ENCODE data around the gene MCM9.

Gene MCM9

DNA sequence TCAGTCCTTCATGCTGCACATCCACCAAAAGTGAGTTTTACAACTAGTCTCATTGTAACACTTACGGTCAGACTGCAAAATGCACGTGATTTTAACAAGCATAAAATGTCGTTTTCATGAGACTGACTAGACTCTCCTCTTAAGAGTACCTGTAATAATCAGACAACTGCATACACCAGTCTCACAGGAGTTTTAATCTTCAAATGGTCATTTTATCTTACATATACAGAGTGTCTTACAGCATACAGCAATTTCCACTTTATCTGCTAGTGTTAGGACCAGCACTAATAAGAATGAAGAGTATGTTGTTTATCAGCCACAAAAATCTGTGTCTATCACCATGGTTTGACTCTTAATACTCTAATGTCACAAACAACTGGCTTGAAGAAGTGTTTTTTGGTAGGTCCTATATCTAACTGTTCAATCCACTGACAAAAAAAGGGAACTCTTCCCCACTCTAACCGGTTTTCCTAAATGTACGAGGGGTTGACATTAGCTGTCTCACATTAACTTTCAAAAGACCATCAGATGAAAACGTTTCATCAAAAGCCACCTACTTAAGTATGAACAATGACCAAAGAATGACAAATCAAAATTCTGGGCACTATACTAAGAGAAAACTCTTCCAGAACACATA, 42.5 kb downstream of the MCM9 start:
- DNase-seq (ENCODE audit: low read depth) = no peak
- TF ChIP-seq, protein P1, sequence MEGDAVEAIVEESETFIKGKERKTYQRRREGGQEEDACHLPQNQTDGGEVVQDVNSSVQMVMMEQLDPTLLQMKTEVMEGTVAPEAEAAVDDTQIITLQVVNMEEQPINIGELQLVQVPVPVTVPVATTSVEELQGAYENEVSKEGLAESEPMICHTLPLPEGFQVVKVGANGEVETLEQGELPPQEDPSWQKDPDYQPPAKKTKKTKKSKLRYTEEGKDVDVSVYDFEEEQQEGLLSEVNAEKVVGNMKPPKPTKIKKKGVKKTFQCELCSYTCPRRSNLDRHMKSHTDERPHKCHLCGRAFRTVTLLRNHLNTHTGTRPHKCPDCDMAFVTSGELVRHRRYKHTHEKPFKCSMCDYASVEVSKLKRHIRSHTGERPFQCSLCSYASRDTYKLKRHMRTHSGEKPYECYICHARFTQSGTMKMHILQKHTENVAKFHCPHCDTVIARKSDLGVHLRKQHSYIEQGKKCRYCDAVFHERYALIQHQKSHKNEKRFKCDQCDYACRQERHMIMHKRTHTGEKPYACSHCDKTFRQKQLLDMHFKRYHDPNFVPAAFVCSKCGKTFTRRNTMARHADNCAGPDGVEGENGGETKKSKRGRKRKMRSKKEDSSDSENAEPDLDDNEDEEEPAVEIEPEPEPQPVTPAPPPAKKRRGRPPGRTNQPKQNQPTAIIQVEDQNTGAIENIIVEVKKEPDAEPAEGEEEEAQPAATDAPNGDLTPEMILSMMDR (IDR thresholded peaks at IDR 0.05; ENCODE audit: insufficient read depth, low read depth, low read length, missing control alignments) = no peak
- H3K4me3 ChIP-seq (ENCODE audit: low read length) = peak overlapping the region; percentile 73

DNA sequence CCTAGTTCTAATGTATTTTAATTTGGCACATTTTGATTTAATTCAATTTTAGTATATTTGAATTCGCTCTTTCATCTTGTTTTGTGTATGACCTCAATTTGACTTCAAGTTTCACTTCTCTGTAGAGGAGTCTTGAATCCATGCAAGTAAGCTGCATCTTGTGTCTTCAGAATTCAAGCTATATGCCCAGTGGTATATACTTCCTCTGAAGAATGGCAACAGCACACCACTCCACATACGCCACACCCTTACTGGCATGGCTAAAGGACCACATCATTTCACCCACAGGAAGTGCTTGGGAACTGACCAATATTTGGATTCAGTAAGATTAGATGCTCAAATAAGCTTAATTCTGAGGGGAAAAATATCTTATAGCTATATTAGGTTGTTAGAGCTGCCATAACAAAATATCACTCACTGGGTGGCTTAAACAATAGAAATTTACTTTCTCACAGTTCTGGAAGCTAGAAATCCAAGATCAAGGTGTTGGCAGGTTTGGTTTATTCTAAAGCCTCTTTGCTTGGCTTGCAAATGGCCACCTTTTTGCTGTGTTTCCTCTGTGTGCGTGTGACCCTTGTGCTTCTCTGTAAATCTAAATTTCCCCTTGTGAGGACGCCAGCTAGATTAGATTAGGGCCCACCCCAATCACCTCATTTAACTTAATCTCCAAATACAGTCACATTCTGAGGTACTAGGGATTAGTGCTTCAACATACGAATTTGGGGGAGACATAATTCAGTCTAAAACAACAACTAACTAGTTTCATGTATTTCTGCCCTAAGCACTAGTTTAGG, 43.8 kb downstream of the MCM9 start:
- no peak for DNase-seq (ENCODE audit: low read depth)
- TF ChIP-seq, protein P1 (IDR thresholded peaks at IDR 0.05; ENCODE audit: insufficient read depth, low read depth, low read length, missing control alignments) = no peak
- no peak overlapping the region for H3K4me3 ChIP-seq (ENCODE audit: low read length)

DNA sequence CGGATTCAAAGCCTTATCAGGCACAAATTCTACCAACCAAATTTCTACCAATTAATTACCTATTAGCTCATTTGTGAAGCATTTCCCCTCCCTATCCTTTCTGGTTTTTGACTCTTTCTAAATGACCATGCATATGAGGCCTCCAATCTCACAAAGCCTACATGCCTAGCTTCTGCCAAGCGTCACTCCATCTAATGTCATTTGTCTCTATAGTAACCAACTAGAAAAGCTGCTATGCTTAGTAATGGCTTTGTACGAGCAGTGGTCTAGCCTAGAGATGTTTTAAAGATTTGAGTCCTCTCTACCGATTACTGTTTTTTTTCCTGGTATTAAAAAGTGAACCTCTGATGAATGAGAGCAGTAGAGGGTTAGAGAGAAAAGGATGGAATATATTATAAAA, 45.8 kb downstream of the MCM9 start:
- no peak for DNase-seq (ENCODE audit: low read depth)
- TF ChIP-seq, protein P1 (IDR thresholded peaks at IDR 0.05; ENCODE audit: insufficient read depth, low read depth, low read length, missing control alignments) = no peak
- no peak overlapping the region for H3K4me3 ChIP-seq (ENCODE audit: low read length)

DNA sequence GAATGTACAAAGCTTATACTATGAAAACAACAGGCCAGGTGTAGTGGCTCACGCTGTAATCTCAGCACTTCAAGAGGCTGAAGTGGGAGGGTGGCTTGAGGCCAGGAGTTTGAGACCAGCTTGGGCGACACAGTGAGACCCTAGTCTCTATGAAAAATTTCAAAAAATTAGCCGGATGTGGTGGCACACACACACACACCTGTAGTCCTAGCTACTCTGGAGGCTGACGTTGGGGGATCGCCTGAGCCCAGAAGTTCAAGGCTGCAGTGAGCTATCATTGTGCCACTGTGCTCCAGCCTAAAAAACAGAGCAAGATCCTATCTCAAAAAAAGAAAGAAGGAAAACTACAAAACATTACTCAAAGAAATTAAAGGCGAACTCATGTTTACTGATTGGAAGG, 48.3 kb downstream of the MCM9 start:
- no peak overlapping the region for H3K4me3 ChIP-seq (ENCODE audit: low read length)
- DNase-seq (ENCODE audit: low read depth) = no peak
- TF ChIP-seq, protein P1 (IDR thresholded peaks at IDR 0.05; ENCODE audit: insufficient read depth, low read depth, low read length, missing control alignments) = no peak

DNA sequence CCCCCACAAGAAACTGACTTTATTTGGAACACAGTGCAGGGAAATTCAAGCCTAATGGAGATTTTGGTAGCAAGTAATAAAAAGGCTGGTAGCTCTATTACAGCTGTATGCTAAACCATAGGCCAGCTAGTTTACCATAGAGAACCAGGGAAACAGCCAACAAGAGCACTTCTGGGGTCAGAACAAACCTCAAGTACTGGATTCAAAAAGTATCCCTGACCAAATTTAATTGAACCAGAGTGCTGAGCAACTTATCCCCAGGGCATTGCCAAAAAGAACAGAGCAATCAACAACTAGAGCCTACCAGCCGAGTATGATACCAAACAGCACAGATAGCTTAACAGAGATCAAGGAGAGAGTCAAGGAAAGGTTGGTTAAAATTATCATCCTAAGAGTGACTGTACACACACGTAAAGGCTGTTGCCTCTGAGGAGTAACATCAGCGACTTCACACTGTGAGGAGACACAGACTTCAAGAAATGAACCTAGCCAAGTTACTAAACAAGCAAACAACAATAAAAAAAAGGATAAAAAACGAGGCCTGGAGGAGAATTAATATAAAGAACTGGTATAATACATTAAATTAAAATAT, 52.5 kb downstream of the MCM9 start:
- TF ChIP-seq, protein P1 (IDR thresholded peaks at IDR 0.05; ENCODE audit: insufficient read depth, low read depth, low read length, missing control alignments) = no peak
- H3K4me3 ChIP-seq (ENCODE audit: low read length) = no peak overlapping the region
- DNase-seq (ENCODE audit: low read depth) = no peak

DNA sequence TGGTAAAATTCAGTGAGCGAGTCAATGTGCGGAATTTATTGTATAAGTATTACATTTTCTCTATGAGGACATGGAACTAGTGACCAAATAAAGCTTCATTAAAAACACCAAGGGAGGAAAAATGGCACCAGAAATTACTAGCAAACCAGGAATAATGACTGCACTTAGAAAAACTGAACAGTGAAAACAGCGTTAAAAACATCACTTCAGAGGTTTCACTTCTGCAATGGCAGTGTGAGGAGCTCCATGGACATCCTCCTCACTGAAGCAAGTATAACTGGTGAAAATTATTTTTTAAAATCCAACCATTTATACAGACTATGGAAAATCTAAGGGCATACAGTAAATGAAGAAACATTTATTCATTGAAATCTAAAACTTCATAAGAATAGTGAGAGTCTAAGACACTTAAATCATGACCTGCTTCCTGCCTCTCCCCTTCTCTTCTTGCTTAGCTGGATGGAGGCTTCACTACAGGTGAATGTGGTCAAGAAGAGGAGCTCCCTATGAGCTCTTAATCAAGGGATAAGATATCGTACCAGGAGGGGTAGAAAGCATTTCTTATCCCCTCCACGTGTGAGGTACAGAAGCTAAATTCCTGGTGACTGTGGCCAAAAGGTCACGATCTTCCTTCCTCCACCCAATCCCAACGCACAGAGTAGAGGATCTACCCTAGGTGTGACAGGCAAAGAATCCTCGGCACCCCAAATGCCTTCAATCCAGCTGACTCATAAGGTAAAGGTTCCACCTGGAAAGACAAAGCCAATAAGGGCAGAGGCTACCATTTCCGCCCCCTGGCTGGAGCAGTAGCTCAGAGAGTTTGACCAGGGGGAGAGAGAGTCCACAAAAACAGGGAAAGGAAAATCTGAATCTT, 53.3 kb downstream of the MCM9 start:
- no peak for DNase-seq (ENCODE audit: low read depth)
- TF ChIP-seq, protein P1 (IDR thresholded peaks at IDR 0.05; ENCODE audit: insufficient read depth, low read depth, low read length, missing control alignments) = no peak

More for the DNA sequence above, 53.3 kb downstream of the MCM9 start:
- no peak overlapping the region for H3K4me3 ChIP-seq (ENCODE audit: low read length)

All from epithelial cell of esophagus (primary cell).